GM19351 (cell line): ENCODE measurements around the gene SELENOH.
"Not testable (repeated sequence)": the region's sequence is repeated elsewhere in the genome, so short reads cannot be mapped to it uniquely, and the experiment has no call there.

Experiments used
- ATAC-seq: cut with Tn5 transposase; IDR thresholded peaks from one replicate; pipeline ENCODE4 v1.9.1; 2021; ENCODE audit warnings: mild to moderate bottlenecking, moderate library complexity; ENCODE audit not compliant: unreplicated experiment

SELENOH gene

DNA sequence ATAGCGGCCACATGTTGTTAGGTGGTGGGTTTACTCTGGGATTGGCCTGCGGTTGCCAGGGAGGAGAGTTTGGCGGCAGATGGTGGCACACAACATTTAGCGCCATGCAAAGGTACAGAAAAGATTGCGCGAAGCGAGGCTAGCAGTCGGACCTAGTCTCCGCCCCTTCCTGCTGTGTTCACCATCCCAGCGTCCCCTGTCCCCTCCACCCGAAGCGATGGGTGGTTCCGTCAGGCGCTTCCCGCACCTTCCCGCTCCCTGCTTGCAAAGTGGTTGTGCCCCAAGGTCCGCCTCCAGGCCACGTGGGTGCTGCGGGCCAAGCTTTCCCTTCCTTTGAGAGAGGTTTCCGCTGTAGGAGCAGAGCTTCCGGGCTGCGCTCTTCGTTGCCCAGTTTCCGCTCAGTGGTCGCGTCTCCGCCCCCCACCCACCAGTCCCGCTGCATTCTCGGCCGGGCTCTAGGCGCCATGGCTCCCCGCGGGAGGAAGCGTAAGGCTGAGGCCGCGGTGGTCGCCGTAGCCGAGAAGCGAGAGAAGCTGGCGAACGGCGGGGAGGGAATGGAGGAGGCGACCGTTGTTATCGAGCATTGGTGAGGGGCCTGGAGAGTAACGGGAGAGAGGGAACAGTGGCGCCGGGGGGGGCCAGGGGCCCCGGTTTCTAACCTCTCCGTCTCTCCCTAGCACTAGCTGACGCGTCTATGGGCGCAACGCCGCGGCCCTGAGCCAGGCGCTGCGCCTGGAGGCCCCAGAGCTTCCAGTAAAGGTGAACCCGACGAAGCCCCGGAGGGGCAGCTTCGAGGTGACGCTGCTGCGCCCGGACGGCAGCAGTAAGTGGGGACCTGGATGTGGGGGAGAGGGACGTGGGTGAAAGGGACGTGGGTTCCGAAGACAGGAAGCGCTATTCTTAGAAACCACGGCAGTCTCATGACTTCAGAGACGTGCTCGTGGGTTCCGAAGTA is at the start of gene SELENOH:
SELENOH (plus strand) TSS at position 360 of the 955 bp plus-strand sequence; CDS start at position 465, 105 bp downstream.
- peak; percentile 87 for ATAC-seq

DNA sequence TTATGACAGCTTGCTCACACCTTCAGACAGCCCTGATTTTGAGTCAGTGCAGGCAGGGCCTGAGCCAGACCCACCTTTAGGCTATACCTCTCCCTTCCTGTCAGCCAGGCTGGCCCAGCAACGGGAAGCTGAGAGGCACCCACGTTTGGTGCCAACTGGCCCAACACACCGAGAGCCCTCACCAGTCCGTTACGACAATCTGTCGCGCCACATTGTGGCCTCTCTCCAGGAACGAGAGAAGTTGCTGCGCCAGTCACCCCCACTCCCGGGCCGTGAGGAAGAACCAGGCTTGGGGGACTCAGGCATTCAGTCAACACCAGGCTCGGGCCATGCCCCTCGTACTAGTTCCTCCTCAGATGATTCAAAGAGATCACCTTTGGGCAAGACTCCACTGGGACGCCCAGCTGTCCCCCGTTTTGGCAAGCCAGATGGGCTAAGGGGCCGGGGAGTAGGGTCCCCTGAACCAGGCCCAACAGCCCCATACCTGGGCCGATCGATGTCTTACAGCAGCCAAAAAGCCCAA is 42.4 kb upstream of the SELENOH start:
- ATAC-seq: no peak

GRCh38 chr11:57699813-57700212 is 41.5 kb upstream of the SELENOH start:
- ATAC-seq: no peak

- ATAC-seq: no peak
Measured at GRCh38 chr11:57700425-57700824, 40.9 kb upstream of the SELENOH start.

DNA sequence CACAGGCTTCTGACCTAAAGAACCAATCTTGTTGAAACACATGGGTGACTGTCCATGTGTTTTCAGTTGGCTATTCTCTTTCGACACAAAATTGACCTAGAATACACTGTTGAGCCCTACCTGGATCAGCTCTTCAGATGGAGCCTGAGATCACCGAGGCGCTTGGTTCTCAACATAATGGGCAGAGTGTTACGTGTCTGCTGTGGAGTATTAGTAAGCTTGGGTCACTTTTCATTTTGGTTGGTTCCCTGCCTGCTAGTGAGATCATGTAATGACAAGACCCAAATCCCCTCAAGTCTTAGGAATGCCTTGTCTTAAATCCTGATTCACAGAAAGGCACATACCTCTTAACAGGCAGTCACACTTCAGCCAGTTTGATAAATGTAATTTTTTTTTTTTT is 38.0 kb upstream of the SELENOH start:
- ATAC-seq: no peak

GRCh38 chr11:57704932-57705331 is 36.4 kb upstream of the SELENOH start:
- no peak for ATAC-seq

GRCh38 chr11:57705432-57705831 is 35.9 kb upstream of the SELENOH start:
- ATAC-seq: not testable (repeated sequence)

DNA sequence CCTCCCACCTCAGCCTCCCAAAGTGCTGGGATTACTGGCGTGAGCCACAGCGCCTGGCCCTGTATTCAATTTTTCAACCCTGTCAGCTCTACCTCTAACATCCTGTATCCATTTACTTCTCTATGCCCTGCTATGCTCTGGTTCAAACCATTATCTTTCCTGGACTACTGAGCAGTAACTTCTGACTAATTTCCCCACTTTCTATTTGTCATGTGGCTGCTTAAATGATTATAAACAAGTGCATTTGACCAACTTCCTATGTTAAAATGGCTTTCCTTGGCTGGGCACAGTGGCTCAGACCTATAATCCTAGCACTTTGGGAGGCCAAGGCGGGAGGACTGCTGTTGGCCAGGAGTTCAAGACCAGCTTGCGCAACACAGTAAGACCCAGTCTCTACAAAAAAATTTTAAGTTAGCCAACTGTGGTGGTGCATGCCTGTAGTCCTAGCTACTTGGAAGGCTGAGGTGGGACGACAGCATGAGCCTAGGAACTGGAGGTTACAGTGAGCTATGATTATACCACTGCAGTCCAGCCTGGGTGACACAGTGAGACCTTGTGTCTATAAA is 31.4 kb upstream of the SELENOH start:
- ATAC-seq: no peak

GRCh38 chr11:57711414-57712255 is 29.7 kb upstream of the SELENOH start, which contains the start of gene MED19:
MED19 (minus strand) TSS chr11:57712215; CDS start chr11:57712179, 36 bp downstream.
- peak; percentile 45 for ATAC-seq

DNA sequence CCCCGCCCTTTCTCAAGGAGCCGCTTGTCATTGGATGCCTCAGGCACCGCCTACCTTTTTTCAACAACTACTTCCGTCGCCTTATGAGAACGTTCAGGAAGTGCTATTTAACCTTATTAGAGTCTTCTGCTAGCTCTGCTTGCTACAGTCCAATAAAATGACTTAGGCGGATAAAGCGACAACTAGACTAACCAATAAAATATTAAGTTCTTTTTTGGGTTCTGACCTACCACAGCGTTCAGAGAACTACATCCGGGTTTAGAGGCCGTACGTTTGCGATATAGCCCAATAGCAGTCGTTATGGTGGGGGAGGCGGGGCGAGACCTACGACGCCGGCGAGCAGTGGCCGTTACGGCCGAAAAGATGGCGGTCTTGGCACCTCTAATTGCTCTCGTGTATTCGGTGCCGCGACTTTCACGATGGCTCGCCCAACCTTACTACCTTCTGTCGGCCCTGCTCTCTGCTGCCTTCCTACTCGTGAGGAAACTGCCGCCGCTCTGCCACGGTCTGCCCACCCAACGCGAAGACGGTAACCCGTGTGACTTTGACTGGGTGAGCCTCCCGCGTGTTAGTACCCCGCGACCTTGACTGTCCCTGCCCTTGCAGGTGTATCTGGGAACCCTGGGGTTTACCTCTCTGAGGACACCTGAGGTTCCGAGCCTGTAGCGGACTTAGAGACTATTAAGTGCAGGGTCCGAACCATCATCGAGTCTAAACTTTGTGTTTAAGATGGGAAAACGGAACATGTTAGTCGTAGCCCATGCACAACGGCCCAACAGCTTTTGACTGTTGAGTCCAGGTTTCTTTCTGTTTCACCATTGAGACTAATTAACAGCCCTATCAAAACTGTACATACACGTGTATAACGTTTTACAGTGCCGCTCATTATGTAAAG is 28.8 kb upstream of the SELENOH start, which contains the start of gene TMX2:
TMX2 (plus strand) TSS at position 338 of the 895 bp plus-strand sequence; CDS start at position 364, 26 bp downstream.
- peak; percentile 91 for ATAC-seq

DNA sequence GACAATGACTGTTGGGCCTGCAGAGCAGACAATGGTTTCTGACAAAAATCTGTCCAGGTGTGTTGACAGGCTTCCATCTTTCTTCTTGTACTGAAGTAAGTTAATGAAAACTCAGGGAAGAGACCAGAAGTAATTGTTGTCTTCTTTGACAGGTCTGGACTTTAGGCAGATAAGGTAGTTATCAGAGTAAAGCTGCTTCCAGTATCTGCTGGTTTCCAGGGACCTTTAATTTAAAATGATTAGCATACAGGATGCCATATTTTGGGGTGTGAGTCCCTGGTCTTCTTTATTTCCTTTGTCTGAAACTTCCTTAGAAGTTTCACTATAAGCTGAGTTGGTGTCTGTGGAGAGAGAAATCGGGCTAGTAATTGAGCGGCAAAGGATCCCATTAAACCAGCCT is 27.5 kb upstream of the SELENOH start:
- ATAC-seq: no peak

DNA sequence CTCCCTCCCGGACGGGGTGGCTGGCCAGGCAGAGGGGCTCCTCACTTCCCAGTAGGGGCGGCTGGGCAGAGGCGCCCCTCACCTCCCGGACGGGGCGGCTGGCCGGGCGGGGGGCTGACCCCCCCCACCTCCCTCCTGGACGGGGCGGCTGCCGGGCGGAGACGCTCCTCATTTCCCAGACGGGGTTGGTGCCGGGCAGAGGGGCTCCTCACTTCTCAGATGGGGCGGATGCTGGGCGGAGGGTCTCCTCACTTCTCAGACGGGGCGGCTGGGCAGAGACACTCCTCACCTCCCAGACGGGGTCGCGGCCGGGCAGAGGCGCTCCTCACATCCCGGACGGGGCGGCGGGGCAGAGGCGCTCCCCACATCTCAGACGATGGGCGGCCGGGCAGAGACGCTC is 24.6 kb upstream of the SELENOH start:
- not testable (repeated sequence) for ATAC-seq

- ATAC-seq: no peak
Measured at GRCh38 chr11:57727185-57727584, 14.1 kb upstream of the SELENOH start.

DNA sequence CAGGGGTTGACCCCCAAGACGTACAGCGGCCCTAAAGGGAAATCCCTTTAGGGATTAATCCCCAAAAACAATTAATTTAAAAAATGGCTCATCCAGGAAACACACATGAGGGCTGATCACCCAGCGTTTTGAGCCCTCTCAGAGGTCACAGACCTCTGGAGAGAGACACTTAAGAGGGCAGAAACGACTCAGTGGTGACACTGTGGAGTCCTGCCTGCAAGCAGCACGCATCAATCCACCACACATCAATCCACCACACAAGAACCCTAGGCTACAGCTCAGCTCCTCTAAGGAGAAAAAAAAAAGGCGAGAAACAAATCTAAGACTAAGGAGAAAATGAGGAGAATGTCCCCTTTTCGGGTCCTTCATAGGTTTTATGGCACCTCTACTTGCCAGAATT is 12.5 kb upstream of the SELENOH start:
- no peak for ATAC-seq

DNA sequence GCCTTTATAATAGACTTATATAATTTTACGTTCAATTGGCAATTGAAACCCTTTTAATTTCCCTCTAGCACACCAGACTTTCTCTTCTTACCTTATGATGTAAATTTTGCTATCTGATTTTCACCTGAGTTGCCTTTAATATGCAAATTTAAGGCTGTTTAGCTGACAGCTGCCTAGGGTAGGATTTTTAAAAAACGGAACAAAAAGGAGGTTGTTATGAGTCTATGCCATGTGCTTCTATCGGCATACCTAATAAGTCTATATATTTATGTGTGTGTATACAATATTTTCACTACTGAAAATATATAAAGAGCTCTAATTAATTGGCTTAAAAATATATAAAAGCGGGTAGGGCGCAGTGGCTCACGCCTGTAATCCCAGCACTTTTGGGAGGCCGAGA is 11.8 kb upstream of the SELENOH start:
- no peak for ATAC-seq

DNA sequence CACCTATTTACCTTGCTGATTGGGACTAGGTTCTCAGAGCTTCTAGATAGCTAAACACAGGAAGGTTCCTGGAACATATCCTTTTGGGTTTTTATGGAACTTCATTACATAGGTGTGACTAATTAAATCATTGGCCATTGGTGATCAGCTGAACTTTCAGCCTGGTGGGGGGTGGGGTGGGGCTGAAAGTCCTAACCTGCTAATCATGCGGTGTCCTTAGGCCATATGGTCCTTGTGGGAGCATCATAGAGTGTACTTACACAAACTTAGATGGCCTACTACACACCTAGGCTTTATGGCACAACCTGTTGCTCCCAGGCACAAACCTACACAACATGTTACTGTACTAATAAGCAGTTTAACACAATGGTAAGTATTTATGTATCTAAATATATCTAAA is 8.6 kb upstream of the SELENOH start:
- no peak for ATAC-seq

- ATAC-seq: no peak
Measured at GRCh38 chr11:57735619-57736298, 5.5 kb upstream of the SELENOH start.

DNA sequence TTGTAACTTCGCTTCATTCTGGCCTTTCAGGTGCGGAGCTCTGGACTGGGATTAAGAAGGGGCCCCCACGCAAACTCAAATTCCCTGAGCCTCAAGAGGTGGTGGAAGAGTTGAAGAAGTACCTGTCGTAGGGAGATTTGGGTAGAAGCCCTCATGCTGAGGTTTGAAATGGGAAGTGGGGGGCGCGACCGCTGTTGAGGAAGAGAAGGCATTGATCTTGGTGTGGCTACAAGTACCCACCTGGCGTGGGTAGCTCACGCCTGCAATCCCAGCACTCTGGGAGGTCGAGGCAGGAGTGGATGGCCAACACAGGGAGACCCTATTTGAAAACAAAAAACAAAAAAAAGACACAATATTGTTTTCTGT is 779 bp downstream of the SELENOH start:
- no peak for ATAC-seq

GRCh38 chr11:57744357-57744756 is 3.1 kb downstream of the SELENOH start:
- no peak for ATAC-seq
